SK-N-SH treated with all-trans-retinoic acid at 6 μM for 48 hours (cell line): ENCODE measurements around the gene ATRNL1.

Experiments used
- ATAC-seq: fragments of 200-7000 bp; cut with Tn5 transposase; 3 replicates; pipeline ENCODE4 v1.9.1; 2020; ENCODE audit warnings: mild to moderate bottlenecking, moderate library complexity
- ARNTL ChIP-seq: fragments of 450-650 bp; formaldehyde crosslinking; IDR thresholded peaks from 2 replicates; pipeline ENCODE4 v1.5.0; 2020; ENCODE audit warnings: low read depth, mild to moderate bottlenecking, moderate library complexity, borderline replicate concordance
- CREB5 ChIP-seq: fragments of 250-450 bp; sonication (Bioruptor Pico); IDR thresholded peaks from 2 replicates; pipeline ENCODE4 v1.5.1; 2020; ENCODE audit warnings: low read depth, mild to moderate bottlenecking, moderate library complexity
- CSDC2 ChIP-seq: fragments of 250-450 bp; sonication (Bioruptor Pico); IDR thresholded peaks from 2 replicates; pipeline ENCODE4 v1.5.0; 2020; ENCODE audit warnings: mild to moderate bottlenecking, moderate library complexity
- CSRNP3 ChIP-seq: fragments of 250-450 bp; sonication (Bioruptor Pico); IDR thresholded peaks from 2 replicates; pipeline ENCODE4 v1.5.1; 2021; ENCODE audit warnings: mild to moderate bottlenecking, moderate library complexity
- ESRRG ChIP-seq: fragments of 250-450 bp; sonication (Bioruptor Pico); IDR thresholded peaks from 2 replicates; pipeline ENCODE4 v1.6.1; 2021; ENCODE audit warnings: mild to moderate bottlenecking
- GLIS3 ChIP-seq: fragments of 250-450 bp; sonication (Bioruptor Pico); IDR thresholded peaks from 2 replicates; pipeline ENCODE4 v1.5.0; 2020; ENCODE audit warnings: mild to moderate bottlenecking, moderate library complexity
- ISL1 ChIP-seq: fragments of 250-450 bp; sonication (Bioruptor Pico); IDR thresholded peaks from 2 replicates; pipeline ENCODE4 v2.1.2; 2022; ENCODE audit warnings: mild to moderate bottlenecking, moderate library complexity
- PATZ1 ChIP-seq: fragments of 250-450 bp; sonication (Bioruptor Pico); IDR thresholded peaks from 2 replicates; pipeline ENCODE4 v1.8.0; 2020; ENCODE audit warnings: mild to moderate bottlenecking, moderate library complexity, borderline replicate concordance
- PPARA ChIP-seq: fragments of 250-450 bp; sonication (Bioruptor Pico); IDR thresholded peaks from 2 replicates; pipeline ENCODE4 v1.5.0; 2020; ENCODE audit warnings: mild to moderate bottlenecking, borderline replicate concordance
- RARB ChIP-seq: fragments of 250-450 bp; sonication (Bioruptor Pico); IDR thresholded peaks from 2 replicates; pipeline ENCODE4 v1.8.0; 2021; ENCODE audit warnings: mild to moderate bottlenecking, moderate library complexity
- SNAI2 ChIP-seq: fragments of 250-450 bp; sonication (Bioruptor Pico); IDR thresholded peaks from 2 replicates; pipeline ENCODE4 v1.5.0; 2020; ENCODE audit warnings: mild to moderate bottlenecking, moderate library complexity
- TCF4 ChIP-seq: fragments of 250-450 bp; sonication (Bioruptor Pico); IDR thresholded peaks from 2 replicates; pipeline ENCODE4 v1.8.0; 2021; ENCODE audit warnings: mild to moderate bottlenecking, moderate library complexity, borderline replicate concordance
- TOX ChIP-seq: fragments of 250-450 bp; sonication (Bioruptor Pico); IDR thresholded peaks from 2 replicates; pipeline ENCODE4 v1.8.0; 2021; ENCODE audit warnings: mild to moderate bottlenecking, moderate library complexity, borderline replicate concordance
- ZC3H10 ChIP-seq: fragments of 250-450 bp; sonication (Bioruptor Pico); IDR thresholded peaks from 2 replicates; pipeline ENCODE4 v1.5.1; 2021; ENCODE audit warnings: mild to moderate bottlenecking, moderate library complexity
- ZFP3 ChIP-seq: fragments of 250-450 bp; sonication (Bioruptor Pico); IDR thresholded peaks from 2 replicates; pipeline ENCODE4 v1.5.0; 2020; ENCODE audit warnings: mild to moderate bottlenecking, moderate library complexity
- ZFP30 ChIP-seq: fragments of 450-650 bp; formaldehyde crosslinking; IDR thresholded peaks from 2 replicates; pipeline ENCODE4 v1.5.0; 2022; ENCODE audit warnings: mild to moderate bottlenecking, moderate library complexity
- ZNF565 ChIP-seq: fragments of 450-650 bp; formaldehyde crosslinking; conservative IDR thresholded peaks from 2 replicates; pipeline ENCODE4 v1.5.0; 2020; ENCODE audit warnings: low read depth, mild to moderate bottlenecking, moderate library complexity
- ZNF70 ChIP-seq: fragments of 450-650 bp; formaldehyde crosslinking; IDR thresholded peaks from 2 replicates; pipeline ENCODE4 v1.5.0; 2020; ENCODE audit warnings: mild to moderate bottlenecking, moderate library complexity
- ZNF8 ChIP-seq: fragments of 450-650 bp; formaldehyde crosslinking; IDR thresholded peaks from 2 replicates; pipeline ENCODE4 v1.5.0; 2020; ENCODE audit warnings: mild to moderate bottlenecking, moderate library complexity
- TF ChIP-seq, protein P1 (sequence below): fragments of 250-450 bp; sonication (Bioruptor Pico); IDR thresholded peaks from 2 replicates; pipeline ENCODE4 v1.5.0; 2020; ENCODE audit warnings: mild to moderate bottlenecking, moderate library complexity
- TF ChIP-seq, protein P2 (sequence below): fragments of 250-450 bp; sonication (Bioruptor Pico); IDR thresholded peaks from 2 replicates; pipeline ENCODE4 v1.8.0; 2021; ENCODE audit warnings: low read depth, mild to moderate bottlenecking, moderate library complexity, borderline replicate concordance

Gene ATRNL1

GRCh38 chr10:115883372-115883771 lies 790.2 kb downstream of the ATRNL1 start:
- no peak for ATAC-seq
- no peak for TF ChIP-seq ZC3H10 (CRISPR knock-in tag)
- no peak for TF ChIP-seq ZNF565 (CRISPR knock-in tag)
- no peak for TF ChIP-seq ESRRG (CRISPR knock-in tag)
- TF ChIP-seq ARNTL (CRISPR knock-in tag): no peak
- no peak for TF ChIP-seq TOX (CRISPR knock-in tag)
- TF ChIP-seq, protein P1, sequence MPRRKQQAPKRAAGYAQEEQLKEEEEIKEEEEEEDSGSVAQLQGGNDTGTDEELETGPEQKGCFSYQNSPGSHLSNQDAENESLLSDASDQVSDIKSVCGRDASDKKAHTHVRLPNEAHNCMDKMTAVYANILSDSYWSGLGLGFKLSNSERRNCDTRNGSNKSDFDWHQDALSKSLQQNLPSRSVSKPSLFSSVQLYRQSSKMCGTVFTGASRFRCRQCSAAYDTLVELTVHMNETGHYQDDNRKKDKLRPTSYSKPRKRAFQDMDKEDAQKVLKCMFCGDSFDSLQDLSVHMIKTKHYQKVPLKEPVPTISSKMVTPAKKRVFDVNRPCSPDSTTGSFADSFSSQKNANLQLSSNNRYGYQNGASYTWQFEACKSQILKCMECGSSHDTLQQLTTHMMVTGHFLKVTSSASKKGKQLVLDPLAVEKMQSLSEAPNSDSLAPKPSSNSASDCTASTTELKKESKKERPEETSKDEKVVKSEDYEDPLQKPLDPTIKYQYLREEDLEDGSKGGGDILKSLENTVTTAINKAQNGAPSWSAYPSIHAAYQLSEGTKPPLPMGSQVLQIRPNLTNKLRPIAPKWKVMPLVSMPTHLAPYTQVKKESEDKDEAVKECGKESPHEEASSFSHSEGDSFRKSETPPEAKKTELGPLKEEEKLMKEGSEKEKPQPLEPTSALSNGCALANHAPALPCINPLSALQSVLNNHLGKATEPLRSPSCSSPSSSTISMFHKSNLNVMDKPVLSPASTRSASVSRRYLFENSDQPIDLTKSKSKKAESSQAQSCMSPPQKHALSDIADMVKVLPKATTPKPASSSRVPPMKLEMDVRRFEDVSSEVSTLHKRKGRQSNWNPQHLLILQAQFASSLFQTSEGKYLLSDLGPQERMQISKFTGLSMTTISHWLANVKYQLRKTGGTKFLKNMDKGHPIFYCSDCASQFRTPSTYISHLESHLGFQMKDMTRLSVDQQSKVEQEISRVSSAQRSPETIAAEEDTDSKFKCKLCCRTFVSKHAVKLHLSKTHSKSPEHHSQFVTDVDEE: no peak
- TF ChIP-seq ZFP30 (CRISPR knock-in tag): no peak
- TF ChIP-seq PPARA: no peak
- no peak for TF ChIP-seq CREB5 (CRISPR knock-in tag)
- TF ChIP-seq ISL1: no peak
- no peak for TF ChIP-seq ZNF8 (CRISPR knock-in tag)
- TF ChIP-seq RARB: no peak
- TF ChIP-seq GLIS3 (CRISPR knock-in tag): no peak
- no peak for TF ChIP-seq PATZ1 (CRISPR knock-in tag)
- no peak for TF ChIP-seq CSRNP3
- TF ChIP-seq, protein P2, sequence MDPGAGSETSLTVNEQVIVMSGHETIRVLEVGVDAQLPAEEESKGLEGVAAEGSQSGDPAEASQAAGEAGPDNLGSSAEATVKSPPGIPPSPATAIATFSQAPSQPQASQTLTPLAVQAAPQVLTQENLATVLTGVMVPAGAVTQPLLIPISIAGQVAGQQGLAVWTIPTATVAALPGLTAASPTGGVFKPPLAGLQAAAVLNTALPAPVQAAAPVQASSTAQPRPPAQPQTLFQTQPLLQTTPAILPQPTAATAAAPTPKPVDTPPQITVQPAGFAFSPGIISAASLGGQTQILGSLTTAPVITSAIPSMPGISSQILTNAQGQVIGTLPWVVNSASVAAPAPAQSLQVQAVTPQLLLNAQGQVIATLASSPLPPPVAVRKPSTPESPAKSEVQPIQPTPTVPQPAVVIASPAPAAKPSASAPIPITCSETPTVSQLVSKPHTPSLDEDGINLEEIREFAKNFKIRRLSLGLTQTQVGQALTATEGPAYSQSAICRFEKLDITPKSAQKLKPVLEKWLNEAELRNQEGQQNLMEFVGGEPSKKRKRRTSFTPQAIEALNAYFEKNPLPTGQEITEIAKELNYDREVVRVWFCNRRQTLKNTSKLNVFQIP (CRISPR knock-in tag): no peak
- TF ChIP-seq ZFP3 (CRISPR knock-in tag): no peak

GRCh38 chr10:115884331-115884730 lies 791.2 kb downstream of the ATRNL1 start:
- no peak for ATAC-seq

More at GRCh38 chr10:115884331-115884730, 791.2 kb downstream of the ATRNL1 start:
- TF ChIP-seq ZNF8 (CRISPR knock-in tag): no peak
- TF ChIP-seq, protein P1: no peak
- TF ChIP-seq ZNF70 (CRISPR knock-in tag): no peak
- no peak for TF ChIP-seq ZC3H10 (CRISPR knock-in tag)
- no peak for TF ChIP-seq ISL1
- no peak for TF ChIP-seq TCF4
- TF ChIP-seq SNAI2 (CRISPR knock-in tag): no peak
- TF ChIP-seq ZNF565 (CRISPR knock-in tag): no peak
- TF ChIP-seq ESRRG (CRISPR knock-in tag): no peak
- TF ChIP-seq CSDC2 (CRISPR knock-in tag): no peak
- TF ChIP-seq CREB5 (CRISPR knock-in tag): no peak
- TF ChIP-seq GLIS3 (CRISPR knock-in tag): no peak
- no peak for TF ChIP-seq PATZ1 (CRISPR knock-in tag)
- TF ChIP-seq, all 23 proteins: peak for 0
